CD4-positive, alpha-beta T cell treated with Interleukin-10 for 1 hour (primary cell): ENCODE measurements around the gene ELP1.

Source experiments
- DNase-seq: peaks from one replicate; pipeline ENCODE4 v3.0.0-alpha.2; 2020

ELP1 gene

DNA sequence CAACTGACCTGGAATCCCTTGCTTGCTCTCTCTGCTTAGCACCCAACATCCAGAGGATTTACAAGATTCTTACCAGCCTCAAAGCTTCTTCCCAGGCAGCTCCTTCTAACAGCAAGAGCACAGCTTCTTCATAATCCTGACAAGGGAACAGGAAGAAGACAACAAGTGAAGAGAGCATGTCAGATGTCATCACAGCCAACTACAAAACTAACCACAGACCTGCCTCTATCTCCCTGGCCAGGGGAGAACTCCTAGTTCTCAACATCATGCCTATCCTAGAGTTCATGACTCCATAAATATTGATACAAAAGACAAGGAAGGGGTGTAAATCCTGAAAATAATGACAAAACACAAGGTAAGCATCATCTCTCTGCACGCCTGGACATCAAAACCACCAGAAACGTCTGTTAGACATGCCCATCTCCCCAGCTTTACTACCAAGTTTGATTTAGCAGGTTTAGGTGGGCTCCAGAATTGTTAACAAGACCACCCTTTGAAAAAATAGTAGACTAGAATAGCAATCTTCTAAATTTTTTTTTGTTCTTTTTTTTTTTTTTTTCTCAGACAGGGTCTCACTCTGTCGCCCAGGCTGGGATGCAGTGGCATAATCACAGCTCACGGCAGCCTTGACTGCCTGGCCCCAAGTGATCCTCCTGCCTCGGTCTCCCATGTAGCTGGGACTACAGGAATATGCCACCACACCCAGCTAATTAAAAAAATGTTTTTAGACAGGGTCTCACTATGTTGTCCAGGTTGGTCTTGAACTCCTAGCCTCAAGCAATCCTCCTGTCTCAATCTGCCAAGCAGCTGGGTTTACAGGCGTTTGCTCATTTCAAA is 51.7 kb downstream of the ELP1 start:
- DNase-seq, result no peak

DNA sequence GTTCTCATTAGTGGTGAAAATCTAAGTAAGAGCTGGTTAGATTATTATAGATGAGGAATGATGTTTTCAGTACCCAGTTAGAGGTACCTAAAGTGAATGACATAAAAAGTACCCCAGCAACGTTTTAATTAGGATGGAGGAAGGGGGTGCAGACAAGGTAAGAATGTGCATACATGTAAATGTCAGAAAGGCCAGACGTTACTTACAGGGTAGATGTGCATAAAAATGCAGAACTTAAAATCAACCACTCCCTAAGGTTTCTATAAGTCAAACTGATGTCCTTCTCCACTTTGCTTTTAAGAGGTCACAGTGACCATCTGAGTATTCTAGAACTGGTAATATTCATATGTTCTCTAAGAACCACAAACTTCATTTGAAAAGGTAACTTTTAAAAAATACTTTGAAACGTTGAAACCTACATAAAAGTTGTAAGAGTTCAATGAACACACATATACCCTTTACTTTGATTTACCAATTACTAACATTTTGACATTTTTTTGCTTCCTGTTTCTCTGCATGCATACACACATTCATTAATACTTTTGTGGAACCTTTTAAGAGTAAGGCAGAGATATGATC is 53.1 kb downstream of the ELP1 start:
- DNase-seq, result no peak

- no peak for DNase-seq
Measured at GRCh38 chr9:108877524-108877923, 56.4 kb downstream of the ELP1 start.

DNA sequence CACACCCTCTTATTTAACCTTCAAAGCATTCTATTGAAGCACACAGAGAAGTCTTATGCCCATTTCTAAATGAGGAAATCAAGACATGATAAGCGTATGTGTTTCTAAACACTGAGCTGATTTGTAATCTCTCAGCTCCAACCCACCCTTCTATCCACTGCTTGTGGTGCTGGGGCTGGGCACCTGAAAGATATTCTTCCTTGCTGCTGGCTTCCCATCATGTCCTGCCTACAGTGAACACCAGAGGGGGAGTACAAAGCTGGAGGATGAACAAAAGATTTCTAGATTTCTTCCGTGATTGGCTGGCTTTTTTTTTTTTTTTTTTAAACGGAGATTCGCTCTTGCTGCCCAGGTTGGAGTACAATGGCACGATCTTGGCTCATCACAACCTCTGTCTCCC is 57.5 kb downstream of the ELP1 start:
- DNase-seq, result no peak

- DNase-seq, result no peak
Measured at GRCh38 chr9:108874058-108874788, 59.7 kb downstream of the ELP1 start.

DNA sequence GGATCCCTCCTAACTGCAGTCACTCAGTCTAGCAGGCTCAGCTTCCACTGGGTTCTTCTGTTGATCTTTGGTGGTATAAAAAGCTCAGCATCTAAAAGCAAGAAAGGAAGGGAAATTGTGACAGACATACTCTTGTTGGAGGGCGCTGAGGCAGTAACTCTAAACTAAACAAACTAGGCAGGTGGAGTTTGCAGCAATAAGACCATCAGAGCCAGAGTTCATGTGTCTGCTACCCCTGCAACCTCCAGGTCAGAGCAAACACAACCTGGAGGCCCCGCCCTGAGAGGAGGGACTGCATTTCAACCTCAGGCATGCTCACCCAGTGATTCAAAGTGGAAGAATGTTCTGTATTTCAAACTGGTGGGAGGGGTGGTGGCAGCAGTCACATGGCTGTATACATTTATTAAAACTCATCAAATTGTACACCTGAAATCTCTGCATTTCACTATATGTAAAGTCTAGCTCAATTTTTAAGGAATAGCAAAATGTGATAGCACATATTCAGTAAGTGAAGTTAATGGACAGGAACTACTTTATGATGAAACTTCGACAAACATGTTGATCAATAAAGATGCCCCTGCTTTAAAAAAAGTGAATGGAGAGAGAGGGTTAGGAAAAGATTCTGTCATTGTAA is 64.7 kb downstream of the ELP1 start:
- DNase-seq, result no peak

GRCh38 chr9:108867829-108868228 is 66.1 kb downstream of the ELP1 start:
- DNase-seq, result no peak

DNA sequence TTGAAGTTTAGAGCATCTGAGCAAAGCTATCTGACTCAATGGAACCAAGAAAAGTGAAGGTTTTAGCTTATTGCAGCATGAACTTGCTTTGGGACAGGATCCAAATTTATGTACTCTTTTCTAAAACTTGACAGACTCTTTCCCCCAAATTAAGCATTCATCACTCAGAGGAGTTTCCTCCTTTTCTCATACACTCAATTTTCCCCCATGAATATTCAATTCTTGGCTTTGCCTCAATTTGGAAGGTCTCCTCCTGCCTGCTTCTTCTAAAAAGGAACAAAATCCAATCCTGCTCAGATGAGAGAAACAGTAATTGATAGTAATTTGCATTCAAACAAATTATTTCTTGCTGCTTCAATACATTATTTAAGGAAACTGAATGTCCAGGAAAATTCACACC is 66.8 kb downstream of the ELP1 start:
- DNase-seq, result no peak

DNA sequence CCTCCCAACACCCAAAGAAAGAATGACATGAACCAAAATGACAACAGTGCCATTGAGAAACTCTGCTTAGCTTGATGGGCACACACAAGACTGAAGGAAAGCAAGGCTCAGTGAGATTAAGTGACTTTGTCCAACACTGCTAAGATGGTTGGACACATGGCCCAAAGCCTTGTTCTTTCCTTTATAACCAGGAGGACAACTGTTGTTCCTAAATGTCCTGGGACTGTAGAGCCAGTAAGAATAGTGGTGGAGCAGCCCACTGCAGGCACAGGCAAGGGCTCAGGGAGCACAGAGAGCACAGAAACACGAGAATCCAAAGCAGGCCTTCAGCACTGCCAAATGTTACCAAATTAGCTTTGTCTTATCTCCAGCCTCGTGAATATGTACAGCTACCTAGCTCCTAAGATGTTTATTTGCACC is 67.9 kb downstream of the ELP1 start:
- DNase-seq, result no peak

DNA sequence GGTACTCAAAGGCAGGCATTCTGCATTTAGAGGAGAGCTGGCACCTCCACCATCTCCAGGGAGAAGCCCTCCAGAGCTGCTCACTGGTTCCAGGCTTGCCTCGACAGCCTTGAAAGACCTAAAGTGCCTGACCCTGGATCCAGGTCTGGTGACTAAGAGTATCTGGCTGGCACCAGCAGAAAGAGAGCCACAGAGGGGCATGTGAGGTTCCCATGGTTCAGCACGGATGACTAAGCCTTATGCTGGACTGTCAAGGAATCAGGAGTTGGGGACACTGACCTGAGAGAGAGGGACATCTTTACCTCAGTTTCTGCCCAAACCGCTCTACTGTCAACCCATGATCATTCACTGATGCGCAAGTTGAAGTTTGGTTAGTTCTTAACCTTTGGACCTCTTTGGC is 68.9 kb downstream of the ELP1 start:
- no peak for DNase-seq

GRCh38 chr9:108864446-108864845 is 69.5 kb downstream of the ELP1 start:
- DNase-seq, result no peak

DNA sequence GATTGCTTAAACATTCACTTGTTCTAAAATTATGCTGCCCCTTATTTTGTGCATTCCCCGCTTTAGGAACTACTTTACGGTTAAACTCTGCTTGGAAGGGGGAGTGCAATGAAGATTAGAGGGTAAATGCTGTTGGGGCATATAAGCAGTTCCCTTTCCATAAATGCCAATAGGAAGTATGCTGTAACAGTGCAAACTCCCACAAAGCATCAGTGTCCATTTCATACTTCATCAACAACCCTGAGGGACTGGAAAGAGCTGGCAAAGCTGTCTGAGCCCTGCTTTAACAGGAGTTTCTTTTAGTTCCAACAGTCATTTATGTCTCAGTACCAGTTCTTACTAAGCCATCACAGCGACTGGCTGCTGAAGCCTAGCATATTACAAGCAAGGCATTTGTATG is 70.0 kb downstream of the ELP1 start:
- DNase-seq, result no peak

GRCh38 chr9:108861997-108862396 is 71.9 kb downstream of the ELP1 start, which contains the start of gene ACTL7A:
ACTL7A (plus strand) TSS chr9:108862266; CDS start chr9:108862323, 57 bp downstream.
- DNase-seq, result no peak

- DNase-seq, result no peak
Measured at GRCh38 chr9:108861464-108861863, 72.5 kb downstream of the ELP1 start.

GRCh38 chr9:108860764-108861163 is 73.2 kb downstream of the ELP1 start:
- no peak for DNase-seq

DNA sequence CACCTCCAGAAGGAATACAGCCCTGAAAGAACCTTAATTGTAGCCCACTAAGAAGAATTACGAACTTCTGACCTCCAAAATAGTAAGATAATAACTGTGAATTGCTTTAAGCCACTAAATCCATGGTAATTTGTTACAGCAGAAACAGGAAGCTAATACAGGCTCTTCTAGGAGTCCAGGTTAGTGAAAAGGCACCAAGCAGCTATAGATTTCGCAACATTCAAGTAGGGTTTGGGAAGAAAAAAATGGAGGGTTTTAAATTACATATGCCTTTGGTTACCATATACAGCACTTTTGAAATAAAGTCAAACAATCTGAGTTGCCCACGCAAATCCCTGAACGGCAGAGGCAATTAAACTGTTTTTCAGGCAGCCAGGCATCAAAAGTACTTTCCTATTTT is 73.6 kb downstream of the ELP1 start:
- DNase-seq, result no peak

DNA sequence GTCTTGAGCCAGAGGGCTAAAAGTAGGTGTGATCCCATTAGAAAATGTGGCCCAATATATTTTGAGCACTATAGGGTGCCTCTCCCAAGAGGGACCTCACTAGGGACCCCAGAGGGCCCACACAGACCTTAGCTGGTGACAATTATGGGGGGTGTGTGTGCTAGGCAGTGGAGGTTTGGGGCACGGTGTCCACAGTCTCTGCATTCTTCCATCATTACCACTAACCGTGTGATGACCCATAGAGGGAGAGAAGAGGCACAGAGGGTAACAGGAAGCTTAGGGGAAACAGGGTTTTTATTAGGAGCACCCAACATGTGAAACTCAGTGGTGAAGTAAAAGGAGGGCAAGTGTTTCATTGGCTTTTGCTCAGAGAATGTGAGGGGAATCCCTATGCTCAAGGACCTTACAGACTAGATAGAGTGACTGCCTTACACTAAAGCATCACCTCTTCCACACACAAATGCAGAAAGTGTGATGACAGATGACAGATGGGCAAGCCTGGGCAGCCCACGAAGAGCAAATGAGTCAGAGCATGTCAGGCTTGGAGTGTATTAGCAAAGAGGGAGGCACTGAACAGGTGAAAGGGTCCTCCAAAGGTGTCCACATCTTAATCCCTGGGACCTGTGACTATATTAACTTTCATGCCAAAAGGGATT is 74.3 kb downstream of the ELP1 start:
- no peak for DNase-seq

- DNase-seq, result no peak
Measured at GRCh38 chr9:108857572-108857971, 76.4 kb downstream of the ELP1 start.

DNA sequence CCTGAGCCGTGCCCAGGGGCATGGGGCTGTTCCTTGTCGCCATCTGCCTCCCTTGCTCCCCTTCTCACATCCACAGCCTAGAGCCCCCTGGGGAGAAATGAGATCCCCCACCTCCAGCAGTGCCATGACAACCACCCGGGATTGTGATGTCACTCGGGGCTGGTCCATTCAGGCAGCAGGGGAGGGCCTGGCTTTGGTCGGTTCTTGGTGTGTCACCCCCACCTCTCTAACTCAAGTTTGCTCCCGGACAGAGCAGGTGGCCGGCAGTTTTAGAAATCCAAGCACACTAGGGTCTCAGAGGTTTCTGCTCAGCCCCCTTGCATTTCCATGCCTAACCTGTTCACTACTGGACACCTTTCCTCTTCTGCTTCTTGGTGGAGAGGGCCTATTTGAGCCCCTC is 78.0 kb downstream of the ELP1 start, which contains the start of gene ACTL7B:
TSS of gene ACTL7B (minus strand) at position 99 of the 400 bp plus-strand sequence. CDS start at position 43, 56 bp downstream.
- DNase-seq, result no peak

GRCh38 chr9:108855529-108855886 is 78.4 kb downstream of the ELP1 start:
- no peak for DNase-seq

- no peak for DNase-seq
Measured at GRCh38 chr9:108854641-108855528, 79.0 kb downstream of the ELP1 start.

GRCh38 chr9:108854094-108854493 is 79.8 kb downstream of the ELP1 start:
- no peak for DNase-seq
